Neural progenitor cell (in vitro differentiated cells): ENCODE results near the gene GLP1R. TPM values are rescaled to one million over a fixed set of nuclear protein-coding genes. Genes with fewer than 3 reads are reported as not detected.

Experiments used
- DNase-seq: peaks from one replicate; pipeline ENCODE4 v3.0.0-alpha.2; 2016; ENCODE audit warnings: low spot score
- H2AFZ ChIP-seq: fragments of 200-600 bp; sonication (generic); replicated peaks from 2 replicates; pipeline ENCODE4 v1.6.1; 2016; ENCODE audit warnings: antibody characterized with exemption
- H3F3A ChIP-seq: fragments of 200-600 bp; sonication (generic); 2 replicates; pipeline ENCODE4 v1.6.1; 2016; ENCODE audit warnings: antibody characterized with exemption, low read depth
- H3K27ac ChIP-seq: fragments of 200-600 bp; sonication (generic); 2 replicates; pipeline ENCODE4 v1.5.1; 2016; ENCODE audit warnings: mild to moderate bottlenecking
- H3K27me3 ChIP-seq: fragments of 200-600 bp; sonication (generic); 2 replicates; pipeline ENCODE4 v1.6.1; 2016; ENCODE audit warnings: mild to moderate bottlenecking, moderate library complexity
- H3K36me3 ChIP-seq: fragments of 200-600 bp; sonication (generic); 2 replicates; pipeline ENCODE4 v1.5.1; 2016
- H3K4me1 ChIP-seq: fragments of 200-600 bp; sonication (generic); 2 replicates; pipeline ENCODE4 v1.6.1; 2016; ENCODE audit warnings: mixed run types
- H3K4me2 ChIP-seq: fragments of 200-600 bp; sonication (generic); 2 replicates; pipeline ENCODE4 v1.6.1; 2016
- H3K4me3 ChIP-seq: fragments of 200-600 bp; sonication (generic); 2 replicates; pipeline ENCODE4 v1.5.1; 2016
- H3K79me2 ChIP-seq: fragments of 200-600 bp; sonication (generic); 2 replicates; pipeline ENCODE4 v1.6.1; 2016; ENCODE audit warnings: low read depth
- H3K9ac ChIP-seq: fragments of 200-600 bp; sonication (generic); 2 replicates; pipeline ENCODE4 v1.6.1; 2016
- H3K9me3 ChIP-seq: fragments of 200-600 bp; sonication (generic); 2 replicates; pipeline ENCODE4 v1.5.1; 2016; ENCODE audit warnings: low read depth
- H4K20me1 ChIP-seq: fragments of 200-600 bp; sonication (generic); 2 replicates; pipeline ENCODE4 v1.6.1; 2016; ENCODE audit warnings: low read depth
- H3K27ac Mint-ChIP-seq: 3 replicates; pipeline ENCODE4 v1.8.0; 2021; ENCODE audit warnings: mixed read lengths
- H3K27me3 Mint-ChIP-seq: 2 replicates; pipeline ENCODE4 v1.8.0; 2022; ENCODE audit warnings: low read depth, mild to moderate bottlenecking, inconsistent platforms, moderate library complexity, mixed read lengths; ENCODE audit not compliant: insufficient read depth
- H3K36me3 Mint-ChIP-seq: 3 replicates; pipeline ENCODE4 v1.8.0; 2021; ENCODE audit warnings: mixed read lengths
- H3K4me1 Mint-ChIP-seq: 3 replicates; pipeline ENCODE4 v1.8.0; 2021; ENCODE audit warnings: mixed read lengths
- H3K4me3 Mint-ChIP-seq: 3 replicates; pipeline ENCODE4 v1.8.0; 2021; ENCODE audit warnings: mild to moderate bottlenecking, moderate library complexity, mixed read lengths
- H3K9me3 Mint-ChIP-seq: 3 replicates; pipeline ENCODE4 v1.8.0; 2020; ENCODE audit warnings: mixed read lengths
- EZH2 ChIP-seq: fragments of 200-600 bp; sonication (generic); IDR thresholded peaks from 2 replicates; pipeline ENCODE4 v1.6.1; 2017; ENCODE audit warnings: antibody characterized with exemption, mild to moderate bottlenecking, moderate library complexity
- EZH2phosphoT487 ChIP-seq: fragments of 200-600 bp; sonication (generic); IDR thresholded peaks from 2 replicates; pipeline ENCODE4 v1.6.1; 2017; ENCODE audit warnings: antibody characterized with exemption
- total RNA-seq: library from RNA; depleted of rRNA; stranded (reverse); fragments of >200 nt; gene quantifications from 2 replicates; pipeline ENCODE4 v1.2.3, GENCODE V29; 2015; ENCODE audit warnings: low replicate concordance
- TF ChIP-seq, protein P1 (sequence below): fragments of 200-600 bp; sonication (generic); IDR thresholded peaks from 2 replicates; pipeline ENCODE4 v1.5.1; 2017; ENCODE audit warnings: antibody characterized with exemption, mild to moderate bottlenecking

The GLP1R gene
- total RNA-seq, 1 donor from 2014 or later: 0.82 TPM

DNA sequence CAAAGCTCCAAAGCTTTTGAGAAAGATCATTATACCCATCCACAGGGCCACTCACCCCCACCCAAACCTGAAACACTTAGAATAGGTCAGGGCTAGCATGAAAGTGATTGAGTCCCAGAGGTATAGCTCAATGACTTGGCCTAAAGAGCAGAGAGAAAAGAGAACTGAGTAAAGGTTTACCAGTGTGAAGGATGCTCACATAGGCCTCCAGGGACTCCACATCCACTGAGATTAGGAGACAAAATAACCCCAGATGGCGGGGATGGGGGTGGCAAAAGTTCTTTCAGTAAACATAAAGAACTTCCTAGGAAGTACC is 54.2 kb downstream of the GLP1R start:
- no peak overlapping the region for H3K27ac ChIP-seq
- H4K20me1 ChIP-seq: peaks cover 6% of the 10 kb centered on the region
- no peaks in the 10 kb centered on the region for H3K27me3 ChIP-seq
- H3K4me2 ChIP-seq: no peak overlapping the region
- Mint-ChIP-seq H3K4me3 (no peak overlapping the region), H3K9me3 (no peaks in the 10 kb centered on the region), H3K36me3 (peaks cover 15% of the 10 kb centered on the region), H3K27me3 (peaks cover 2% of the 10 kb centered on the region), H3K27ac (no peak overlapping the region), H3K4me1 (no peaks in the 10 kb centered on the region)
- no peak for DNase-seq
- no peaks in the 10 kb centered on the region for H3K4me1 ChIP-seq
- H3K36me3 ChIP-seq: no peaks in the 10 kb centered on the region
- no peak overlapping the region for H3K9ac ChIP-seq
- TF ChIP-seq EZH2phosphoT487: no peak
- TF ChIP-seq EZH2: no peak
- TF ChIP-seq, protein P1, sequence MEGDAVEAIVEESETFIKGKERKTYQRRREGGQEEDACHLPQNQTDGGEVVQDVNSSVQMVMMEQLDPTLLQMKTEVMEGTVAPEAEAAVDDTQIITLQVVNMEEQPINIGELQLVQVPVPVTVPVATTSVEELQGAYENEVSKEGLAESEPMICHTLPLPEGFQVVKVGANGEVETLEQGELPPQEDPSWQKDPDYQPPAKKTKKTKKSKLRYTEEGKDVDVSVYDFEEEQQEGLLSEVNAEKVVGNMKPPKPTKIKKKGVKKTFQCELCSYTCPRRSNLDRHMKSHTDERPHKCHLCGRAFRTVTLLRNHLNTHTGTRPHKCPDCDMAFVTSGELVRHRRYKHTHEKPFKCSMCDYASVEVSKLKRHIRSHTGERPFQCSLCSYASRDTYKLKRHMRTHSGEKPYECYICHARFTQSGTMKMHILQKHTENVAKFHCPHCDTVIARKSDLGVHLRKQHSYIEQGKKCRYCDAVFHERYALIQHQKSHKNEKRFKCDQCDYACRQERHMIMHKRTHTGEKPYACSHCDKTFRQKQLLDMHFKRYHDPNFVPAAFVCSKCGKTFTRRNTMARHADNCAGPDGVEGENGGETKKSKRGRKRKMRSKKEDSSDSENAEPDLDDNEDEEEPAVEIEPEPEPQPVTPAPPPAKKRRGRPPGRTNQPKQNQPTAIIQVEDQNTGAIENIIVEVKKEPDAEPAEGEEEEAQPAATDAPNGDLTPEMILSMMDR: no peak
- no peak overlapping the region for H3K4me3 ChIP-seq
- no peaks in the 10 kb centered on the region for H3K79me2 ChIP-seq
- no peaks in the 10 kb centered on the region for H3K9me3 ChIP-seq
- no peaks in the 10 kb centered on the region for H3F3A ChIP-seq
- no peak overlapping the region for H2AFZ ChIP-seq

DNA sequence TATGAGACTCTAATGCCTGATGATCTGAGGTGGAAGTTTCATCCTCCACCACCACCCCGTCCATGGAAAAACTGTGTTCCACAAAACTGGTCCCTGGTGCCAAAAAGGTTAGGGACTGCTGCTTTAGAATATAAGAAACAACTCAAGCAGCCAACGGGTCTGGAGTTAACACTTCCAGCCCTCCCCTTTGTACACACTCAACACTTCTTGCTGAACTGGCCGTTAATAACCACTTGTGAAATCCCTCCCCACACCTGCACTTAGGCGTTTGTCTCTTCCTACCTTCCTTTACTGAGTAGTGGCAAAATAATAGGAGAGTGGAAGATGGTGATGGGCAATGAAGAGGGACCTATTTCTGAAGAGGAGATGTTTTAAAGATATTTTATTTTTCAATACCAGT is 55.9 kb downstream of the GLP1R start:
- Mint-ChIP-seq H3K36me3 (peaks cover 15% of the 10 kb centered on the region), H3K27ac (no peak overlapping the region), H3K9me3 (no peaks in the 10 kb centered on the region), H3K4me1 (no peaks in the 10 kb centered on the region), H3K4me3 (no peak overlapping the region), H3K27me3 (peaks cover 2% of the 10 kb centered on the region)
- Histone ChIP-seq H3K36me3 (no peaks in the 10 kb centered on the region), H3K27ac (no peak overlapping the region), H3F3A (no peaks in the 10 kb centered on the region), H3K79me2 (no peaks in the 10 kb centered on the region), H3K9ac (no peak overlapping the region), H2AFZ (no peak overlapping the region), H3K9me3 (no peaks in the 10 kb centered on the region), H3K4me3 (no peak overlapping the region), H3K4me1 (no peaks in the 10 kb centered on the region), H4K20me1 (peaks cover 6% of the 10 kb centered on the region), H3K27me3 (no peaks in the 10 kb centered on the region), H3K4me2 (no peak overlapping the region)
- TF ChIP-seq EZH2 (no peak), EZH2phosphoT487 (no peak)
- TF ChIP-seq, protein P1: no peak
- no peak for DNase-seq

DNA sequence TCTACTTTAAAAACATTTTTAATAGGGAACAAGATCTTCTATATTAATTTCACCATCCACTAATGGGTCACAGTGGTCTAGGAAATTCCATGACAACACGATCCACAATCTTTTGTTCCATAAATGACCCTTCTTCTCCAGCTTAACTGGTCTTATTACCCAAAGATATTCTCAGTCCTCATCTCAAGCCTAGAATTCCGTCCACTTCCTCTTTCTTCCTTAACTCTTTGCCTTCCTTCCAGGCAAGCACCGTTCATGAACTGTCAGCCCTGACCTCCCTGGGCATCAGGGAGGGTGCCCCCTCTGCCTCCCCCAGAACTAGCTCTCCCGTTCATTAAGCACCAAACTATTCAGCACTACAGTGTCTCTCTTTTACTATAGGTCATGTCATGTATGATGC is 58.5 kb downstream of the GLP1R start:
- H3K27me3 Mint-ChIP-seq: peaks cover 2% of the 10 kb centered on the region
- TF ChIP-seq EZH2phosphoT487 (no peak), EZH2 (no peak)
- TF ChIP-seq, protein P1: no peak
- DNase-seq: no peak

DNA sequence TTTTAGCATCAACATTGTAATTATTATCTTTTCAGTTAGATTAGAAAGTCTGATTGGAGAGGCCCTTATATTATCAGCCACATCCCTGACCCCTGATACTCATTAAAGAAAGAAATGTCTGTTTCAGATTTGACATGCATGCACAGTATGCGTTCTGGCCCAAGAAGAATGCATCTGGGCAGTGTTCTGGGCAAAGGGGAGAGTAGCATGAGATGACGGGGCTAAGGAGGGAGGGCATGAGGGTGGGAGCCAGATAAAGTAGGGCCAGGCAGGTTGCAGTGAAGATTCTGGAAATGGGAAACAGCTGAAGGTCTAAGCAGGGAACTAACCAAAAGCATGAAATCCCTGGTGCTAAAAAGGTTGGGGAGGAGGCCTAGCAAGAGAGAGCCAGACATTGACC is 59.1 kb downstream of the GLP1R start:
- no peak overlapping the region for H3K4me3 ChIP-seq
- Mint-ChIP-seq H3K36me3 (peaks cover 15% of the 10 kb centered on the region), H3K27me3 (peaks cover 2% of the 10 kb centered on the region), H3K4me1 (no peaks in the 10 kb centered on the region), H3K4me3 (no peak overlapping the region), H3K9me3 (no peaks in the 10 kb centered on the region), H3K27ac (no peak overlapping the region)
- H3K9me3 ChIP-seq: no peaks in the 10 kb centered on the region
- no peaks in the 10 kb centered on the region for H3K27me3 ChIP-seq
- H3F3A ChIP-seq: no peaks in the 10 kb centered on the region
- H3K4me2 ChIP-seq: no peak overlapping the region
- no peak overlapping the region for H3K9ac ChIP-seq
- no peaks in the 10 kb centered on the region for H3K36me3 ChIP-seq
- H3K4me1 ChIP-seq: no peaks in the 10 kb centered on the region
- H2AFZ ChIP-seq: no peak overlapping the region
- no peak overlapping the region for H3K27ac ChIP-seq
- TF ChIP-seq EZH2phosphoT487 (no peak), EZH2 (no peak)
- TF ChIP-seq, protein P1: no peak
- H4K20me1 ChIP-seq: peaks cover 3% of the 10 kb centered on the region
- no peaks in the 10 kb centered on the region for H3K79me2 ChIP-seq
- no peak for DNase-seq

More for the DNA sequence above, 58.5 kb downstream of the GLP1R start:
- H3K4me1 ChIP-seq: no peaks in the 10 kb centered on the region
- no peaks in the 10 kb centered on the region for H3K9me3 ChIP-seq
- Mint-ChIP-seq H3K4me3 (no peak overlapping the region), H3K36me3 (peaks cover 15% of the 10 kb centered on the region), H3K9me3 (no peaks in the 10 kb centered on the region), H3K27ac (no peak overlapping the region), H3K4me1 (no peaks in the 10 kb centered on the region)
- no peak overlapping the region for H3K9ac ChIP-seq
- H3K79me2 ChIP-seq: no peaks in the 10 kb centered on the region
- no peak overlapping the region for H3K4me2 ChIP-seq
- H3K27ac ChIP-seq: no peak overlapping the region
- no peaks in the 10 kb centered on the region for H3K36me3 ChIP-seq
- no peaks in the 10 kb centered on the region for H3F3A ChIP-seq
- peaks cover 6% of the 10 kb centered on the region for H4K20me1 ChIP-seq
- H3K27me3 ChIP-seq: no peaks in the 10 kb centered on the region
- no peak overlapping the region for H2AFZ ChIP-seq
- no peak overlapping the region for H3K4me3 ChIP-seq
